Neuronal stem cell (in vitro differentiated cells): ENCODE results near the gene LMTK2.

Source experiments
- DNase-seq: peaks from one replicate; pipeline ENCODE4 v3.0.0-alpha.2; 2013; ENCODE audit warnings: low spot score
- H2AFZ ChIP-seq: one replicate; pipeline ENCODE4 v1.6.1; 2013; ENCODE audit warnings: mild to moderate bottlenecking, low read length, inconsistent platforms
- H2AK5ac ChIP-seq: 2 replicates; pipeline ENCODE4 v1.6.1; 2013; ENCODE audit warnings: low read depth, mild to moderate bottlenecking, inconsistent platforms, low read length, moderate library complexity, mixed read lengths
- H2BK120ac ChIP-seq: 2 replicates; pipeline ENCODE4 v1.6.1; 2013; ENCODE audit warnings: low read depth, mild to moderate bottlenecking, inconsistent platforms, low read length, moderate library complexity, mixed read lengths
- H2BK12ac ChIP-seq: one replicate; pipeline ENCODE4 v1.6.1; 2013; ENCODE audit warnings: low read length, inconsistent platforms
- H2BK15ac ChIP-seq: 2 replicates; pipeline ENCODE4 v1.6.1; 2013; ENCODE audit warnings: mild to moderate bottlenecking, low read length, inconsistent platforms, mixed read lengths
- H2BK5ac ChIP-seq: one replicate; pipeline ENCODE4 v1.6.1; 2013; ENCODE audit warnings: inconsistent platforms, mild to moderate bottlenecking, low read length, moderate library complexity
- H3K14ac ChIP-seq: one replicate; pipeline ENCODE4 v1.6.1; 2013; ENCODE audit warnings: low read length, inconsistent platforms
- H3K18ac ChIP-seq: 2 replicates; pipeline ENCODE4 v1.6.1; 2013; ENCODE audit warnings: low read length, inconsistent platforms
- H3K23ac ChIP-seq: 2 replicates; pipeline ENCODE4 v1.6.1; 2013; ENCODE audit warnings: low read depth, mild to moderate bottlenecking, mixed read lengths, low read length, inconsistent platforms; ENCODE audit not compliant: poor library complexity
- H3K27ac ChIP-seq: replicated peaks from 3 replicates; pipeline ENCODE4 v1.5.1; 2013; ENCODE audit warnings: low read length, inconsistent platforms
- H3K27me3 ChIP-seq, 3 experiments: 2 replicates each; pipeline ENCODE4 v1.6.1; 2013; ENCODE audit warnings: low read length in 3 of 3, mild to moderate bottlenecking in 2 of 3, inconsistent platforms in 1 of 3, low read depth in 1 of 3, mixed read lengths in 1 of 3, moderate library complexity in 1 of 3; ENCODE audit not compliant: control insufficient read depth in 3 of 3, insufficient read depth in 3 of 3
- H3K36me3 ChIP-seq, 2 donors: replicated peaks in 1 of 2; 2 replicates each; pipeline ENCODE4 v1.6.1; 2013; ENCODE audit warnings: low read length in 2 of 2; ENCODE audit not compliant: control insufficient read depth in 2 of 2, insufficient read depth in 2 of 2
- H3K4ac ChIP-seq: 2 replicates; pipeline ENCODE4 v1.6.1; 2013; ENCODE audit warnings: inconsistent platforms, mild to moderate bottlenecking, low read length, moderate library complexity
- H3K4me1 ChIP-seq, 2 donors: 1 replicate in 1 of 2; 2 replicates in 1 of 2; pipeline ENCODE4 v1.6.1; 2013; ENCODE audit warnings: low read length in 2 of 2, low read depth in 1 of 2; ENCODE audit not compliant: control insufficient read depth in 2 of 2, insufficient read depth in 1 of 2
- H3K4me2 ChIP-seq: one replicate; pipeline ENCODE4 v1.6.1; 2013; ENCODE audit warnings: mild to moderate bottlenecking, low read length, inconsistent platforms; ENCODE audit not compliant: insufficient read depth, poor library complexity, severe bottlenecking
- H3K4me3 ChIP-seq, 2 donors: 2 replicates each; pipeline ENCODE4 v1.5.1; 2013; ENCODE audit warnings: low read length in 2 of 2, mild to moderate bottlenecking in 2 of 2, inconsistent platforms in 1 of 2, moderate library complexity in 1 of 2
- H3K79me1 ChIP-seq: one replicate; pipeline ENCODE4 v1.6.1; 2013; ENCODE audit warnings: low read depth, mild to moderate bottlenecking, inconsistent platforms, low read length, moderate library complexity
- H3K9ac ChIP-seq: one replicate; pipeline ENCODE4 v1.6.1; 2013; ENCODE audit warnings: mild to moderate bottlenecking, low read depth, low read length, inconsistent platforms; ENCODE audit not compliant: poor library complexity
- H3K9me3 ChIP-seq, 2 donors: replicated peaks in 1 of 2; 2 replicates each; pipeline versions ENCODE3 to v1.6.1; 2013; ENCODE audit warnings: low read length in 2 of 2, mild to moderate bottlenecking in 2 of 2, inconsistent platforms in 1 of 2, low read depth in 1 of 2, mixed read lengths in 1 of 2, moderate library complexity in 1 of 2; ENCODE audit not compliant: control insufficient read depth in 2 of 2, insufficient read depth in 1 of 2
- H4K8ac ChIP-seq: one replicate; pipeline ENCODE4 v1.6.1; 2013; ENCODE audit warnings: low read depth, mild to moderate bottlenecking, inconsistent platforms, low read length, moderate library complexity
- H4K91ac ChIP-seq: one replicate; pipeline ENCODE4 v1.6.1; 2013; ENCODE audit warnings: low read length, low read depth, mild to moderate bottlenecking, inconsistent platforms; ENCODE audit not compliant: poor library complexity
- WGBS, 2 donors: extraction: QIAGEN DNeasy Blood & Tissue Kit; methylation state at CpG; one replicate each; pipeline ENCODE4 v1.1.7; 2013; ENCODE audit warnings: missing lambda C conversion rate in 2 of 2, mixed read lengths in 1 of 2; ENCODE audit not compliant: insufficient read length in 2 of 2, insufficient replicate concordance in 1 of 2; ENCODE audit errors: extremely low coverage in 2 of 2; 5-methylcytosine and 5-hydroxymethylcytosine counted together

Gene LMTK2

GRCh38 chr7:98066208-98066607, 40.5 kb upstream of the LMTK2 start:
- H2BK5ac ChIP-seq: no peak overlapping the region
- no peak overlapping the region for H3K4ac ChIP-seq
- H4K91ac ChIP-seq: no peak overlapping the region
- no peak overlapping the region for H4K8ac ChIP-seq
- H2AFZ ChIP-seq: no peak overlapping the region
- no peak overlapping the region for H3K4me2 ChIP-seq
- no peaks in the 10 kb centered on the region for H3K79me1 ChIP-seq
- no peak overlapping the region for H3K4me3 ChIP-seq
- DNase-seq: no peak
- H2BK120ac ChIP-seq: no peak overlapping the region
- WGBS, 2 donors: no CpG with 5 or more reads among the region's 5 CpGs
- no peak overlapping the region for H3K27ac ChIP-seq
- H3K4me1 ChIP-seq: no peaks in the 10 kb centered on the region
- H3K14ac ChIP-seq: no peak overlapping the region
- no peak overlapping the region for H3K23ac ChIP-seq
- H2BK15ac ChIP-seq: no peak overlapping the region
- H3K9me3 ChIP-seq: peaks cover 0 to 3% of the 10 kb centered on the region in 2 donors
- no peak overlapping the region for H3K9ac ChIP-seq
- no peaks in the 10 kb centered on the region for H3K36me3 ChIP-seq
- H3K18ac ChIP-seq: no peak overlapping the region
- H2BK12ac ChIP-seq: no peak overlapping the region
- H2AK5ac ChIP-seq: no peak overlapping the region
- H3K27me3 ChIP-seq: no peaks in the 10 kb centered on the region

GRCh38 chr7:98066934-98067507, 39.6 kb upstream of the LMTK2 start:
- Histone ChIP-seq H3K23ac (no peak overlapping the region), H3K79me1 (no peaks in the 10 kb centered on the region), H3K18ac (no peak overlapping the region), H3K4me3 (no peak overlapping the region), H3K4ac (no peak overlapping the region), H3K27me3 (no peaks in the 10 kb centered on the region), H3K9ac (no peak overlapping the region), H2BK5ac (no peak overlapping the region), H2AK5ac (no peak overlapping the region), H2BK12ac (no peak overlapping the region), H4K8ac (no peak overlapping the region), H2BK15ac (no peak overlapping the region), H3K4me1 (no peaks in the 10 kb centered on the region), H3K9me3 (peaks cover 0 to 3% of the 10 kb centered on the region in 2 donors), H3K14ac (no peak overlapping the region), H3K27ac (no peak overlapping the region), H2BK120ac (no peak overlapping the region), H2AFZ (no peak overlapping the region), H4K91ac (no peak overlapping the region), H3K36me3 (no peaks in the 10 kb centered on the region), H3K4me2 (no peak overlapping the region)
- WGBS, 2 donors: no CpG with 5 or more reads among the region's 9 CpGs
- DNase-seq: no peak

- H3K4me3 ChIP-seq: no peak overlapping the region
- no peak overlapping the region for H3K23ac ChIP-seq
- no peak overlapping the region for H2AFZ ChIP-seq
- H4K8ac ChIP-seq: no peak overlapping the region
- H3K27me3 ChIP-seq: no peaks in the 10 kb centered on the region
- no peak overlapping the region for H3K18ac ChIP-seq
- H3K4me2 ChIP-seq: no peak overlapping the region
- H3K9me3 ChIP-seq: no peaks in the 10 kb centered on the region
- no peak overlapping the region for H2BK120ac ChIP-seq
- H3K4ac ChIP-seq: no peak overlapping the region
- no peak overlapping the region for H3K9ac ChIP-seq
- H3K36me3 ChIP-seq: no peaks in the 10 kb centered on the region
- H3K4me1 ChIP-seq: no peaks in the 10 kb centered on the region
- no peak overlapping the region for H3K27ac ChIP-seq
- no peak overlapping the region for H2BK15ac ChIP-seq
- DNase-seq: no peak
- no peak overlapping the region for H4K91ac ChIP-seq
- WGBS, 2 donors: 100% methylated on average over 1 of the region's 14 CpGs; no CpG with 5 or more reads in 1 of the 2 donors
- no peak overlapping the region for H2AK5ac ChIP-seq
- no peak overlapping the region for H2BK5ac ChIP-seq
- H3K79me1 ChIP-seq: no peaks in the 10 kb centered on the region
- no peak overlapping the region for H3K14ac ChIP-seq
- H2BK12ac ChIP-seq: no peak overlapping the region
Observed at GRCh38 chr7:98073047-98073446, 33.6 kb upstream of the LMTK2 start.

DNA sequence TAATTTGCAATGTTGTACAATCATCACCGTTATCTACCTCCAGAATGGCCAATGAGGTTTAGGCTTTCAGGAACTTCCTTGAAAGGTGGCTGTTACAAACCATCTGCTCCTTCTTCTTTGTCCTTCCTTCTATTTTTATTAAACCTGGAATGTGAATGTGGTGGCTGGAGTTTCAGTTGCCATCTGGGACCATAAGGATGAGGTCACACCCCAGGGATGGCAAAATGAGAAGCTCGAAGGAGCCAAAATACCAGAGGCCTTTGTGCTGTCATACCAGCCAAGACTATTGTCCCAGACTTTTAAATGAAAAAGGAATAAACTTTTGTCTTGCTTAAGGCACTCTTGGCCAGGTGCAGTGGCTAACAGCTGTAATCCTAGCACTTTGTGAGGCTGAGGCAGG, 30.9 kb upstream of the LMTK2 start:
- Histone ChIP-seq H3K27ac (no peak overlapping the region), H2BK15ac (no peak overlapping the region), H3K9me3 (no peaks in the 10 kb centered on the region), H2BK120ac (no peak overlapping the region), H3K4me2 (no peak overlapping the region), H3K79me1 (no peaks in the 10 kb centered on the region), H2BK12ac (no peak overlapping the region), H3K4me1 (peaks cover 0 to 1% of the 10 kb centered on the region in 2 donors), H4K8ac (no peak overlapping the region), H3K36me3 (no peaks in the 10 kb centered on the region), H3K9ac (no peak overlapping the region), H2AK5ac (no peak overlapping the region), H3K14ac (no peak overlapping the region), H3K27me3 (no peaks in the 10 kb centered on the region), H3K4ac (no peak overlapping the region), H3K23ac (no peak overlapping the region), H3K4me3 (no peak overlapping the region), H2BK5ac (no peak overlapping the region), H2AFZ (no peak overlapping the region), H3K18ac (no peak overlapping the region), H4K91ac (no peak overlapping the region)
- no peak for DNase-seq
- WGBS, 2 donors: no CpG with 5 or more reads among the region's 2 CpGs
